GM18870 (cell line): ENCODE results near the gene KLK11.
"Not testable (repeated sequence)": the region's sequence is repeated elsewhere in the genome, so short reads cannot be mapped to it uniquely, and the experiment has no call there.

Source experiments
- ATAC-seq: cut with Tn5 transposase; IDR thresholded peaks from one replicate; pipeline ENCODE4 v1.9.1; 2021; ENCODE audit warnings: moderate library complexity; ENCODE audit not compliant: unreplicated experiment

The KLK11 gene

GRCh38 chr19:51006406-51006805 lies 20.0 kb downstream of the KLK11 start:
- no peak for ATAC-seq

GRCh38 chr19:51005248-51005647 lies 21.2 kb downstream of the KLK11 start:
- no peak for ATAC-seq

DNA sequence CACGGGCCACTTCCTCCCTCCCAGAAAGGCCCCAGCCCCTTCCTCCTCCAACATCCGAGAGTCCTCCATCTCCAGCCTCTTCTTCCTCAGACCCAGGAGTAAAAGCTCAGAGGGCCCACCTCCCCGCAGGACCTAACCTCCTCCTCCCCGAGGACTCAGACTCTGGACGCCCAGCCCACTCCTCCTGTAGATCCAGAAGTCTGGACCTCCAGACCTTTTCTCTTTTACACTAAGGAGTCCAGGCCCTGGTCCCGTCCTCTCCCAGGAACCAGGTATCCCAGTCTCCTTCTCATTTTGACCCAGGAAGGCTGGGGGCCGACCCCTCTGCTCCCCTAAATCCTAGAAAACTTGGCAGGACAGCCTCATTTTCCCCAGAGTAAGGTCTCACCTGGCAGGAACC lies 23.1 kb downstream of the KLK11 start:
- no peak for ATAC-seq

DNA sequence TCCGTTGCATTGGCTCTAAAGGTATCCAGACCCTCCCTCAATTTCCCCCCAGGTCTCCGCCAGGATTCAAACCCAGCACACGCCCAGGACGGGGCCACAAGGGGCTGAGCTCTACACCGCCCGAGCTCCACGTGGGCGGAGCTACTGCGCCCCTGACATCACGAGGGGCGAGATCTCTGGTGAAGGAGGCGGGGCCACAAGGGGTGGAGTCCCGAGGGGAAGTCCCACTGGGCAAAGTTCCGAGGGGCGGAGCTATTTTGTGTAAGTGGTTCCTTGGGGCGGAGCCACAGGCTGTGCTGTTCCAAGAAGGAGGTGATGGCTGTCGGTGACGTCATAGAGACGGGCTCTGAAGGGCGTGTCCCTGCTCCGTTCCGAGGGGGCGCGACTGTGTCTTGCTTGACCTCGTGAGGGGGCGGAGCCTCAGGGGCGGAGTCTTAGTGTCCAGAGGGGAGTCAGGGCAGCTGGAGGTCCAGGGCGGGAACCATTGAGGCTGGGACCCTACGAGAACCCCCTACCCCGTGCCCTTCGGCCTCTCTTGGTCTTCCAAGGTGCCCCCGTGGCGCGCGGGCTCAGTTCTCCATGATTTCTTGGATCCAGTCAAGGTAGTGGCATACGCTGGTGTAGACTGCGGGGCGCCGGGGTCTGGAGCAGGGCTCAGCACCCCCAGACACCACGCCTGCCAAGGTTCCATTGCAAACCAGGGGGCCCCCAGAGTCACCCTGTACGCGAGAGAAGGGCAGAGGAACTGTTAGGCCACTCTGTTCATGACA lies 23.7 kb downstream of the KLK11 start:
- no peak for ATAC-seq

GRCh38 chr19:51002089-51002532 lies 24.3 kb downstream of the KLK11 start:
- no peak for ATAC-seq

DNA sequence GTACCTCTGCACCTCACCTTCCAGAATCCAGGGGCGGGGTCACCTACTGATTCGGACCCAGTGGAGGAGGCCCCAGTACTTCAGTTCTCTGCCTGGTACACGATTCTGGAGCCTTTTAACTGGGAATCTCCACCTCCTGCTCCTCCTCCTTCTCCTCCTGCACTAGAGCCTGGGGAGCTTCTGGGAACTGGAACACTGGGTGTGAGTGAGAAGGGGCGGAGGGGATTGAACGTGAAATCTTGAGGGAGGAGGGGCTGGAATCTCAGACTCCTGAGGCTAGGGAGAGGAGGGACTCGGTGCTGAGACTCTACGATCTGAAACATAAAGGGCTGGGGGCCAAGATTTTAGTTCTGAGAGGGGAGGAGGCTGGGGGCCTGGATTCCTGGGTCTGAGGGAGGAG lies 24.9 kb downstream of the KLK11 start, which contains the start of gene KLK8:
Gene KLK8, minus strand, starts transcription at position 90 of the 400 bp plus-strand sequence. CDS start 437 bp downstream, outside the sequence.
- no peak for ATAC-seq

DNA sequence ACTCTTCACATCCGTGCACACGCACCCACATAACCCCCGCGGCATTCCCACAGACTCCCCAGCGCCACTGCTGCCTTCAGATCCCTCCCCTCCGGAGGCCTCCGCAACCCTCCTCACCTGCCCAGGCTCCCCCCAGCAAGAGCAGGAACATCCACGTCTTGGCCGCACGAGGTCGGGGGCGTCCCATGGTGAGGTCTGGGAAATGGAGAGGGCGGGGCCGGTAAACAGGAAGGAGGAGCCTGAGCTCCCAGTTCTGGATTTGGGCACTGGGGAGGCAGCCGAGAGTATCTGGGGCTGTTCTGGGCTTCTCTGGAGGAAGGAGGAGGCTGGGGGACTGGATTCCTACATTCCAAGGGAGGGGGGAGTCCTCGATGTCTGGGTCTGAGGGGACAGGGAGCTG lies 25.4 kb downstream of the KLK11 start:
- no peak for ATAC-seq

DNA sequence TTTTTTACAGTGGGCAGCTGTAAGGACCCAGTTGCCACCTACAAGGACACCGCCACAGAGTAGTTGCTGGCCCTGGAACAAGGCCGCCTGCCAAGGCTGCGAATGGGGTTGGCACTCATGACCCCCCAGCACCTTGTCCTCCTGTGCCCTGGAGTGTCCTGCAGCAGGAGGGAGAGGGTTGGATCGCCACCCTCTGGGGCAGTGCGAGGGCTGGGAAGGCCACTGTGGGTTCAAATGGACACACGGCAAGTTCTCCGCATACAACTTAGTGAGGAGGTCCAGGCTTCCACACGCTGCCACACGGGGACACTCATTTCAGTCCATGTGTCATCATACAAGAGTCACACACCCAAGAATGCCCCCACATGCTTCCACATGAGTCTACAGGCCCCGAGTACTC lies 26.0 kb downstream of the KLK11 start:
- ATAC-seq = no peak

DNA sequence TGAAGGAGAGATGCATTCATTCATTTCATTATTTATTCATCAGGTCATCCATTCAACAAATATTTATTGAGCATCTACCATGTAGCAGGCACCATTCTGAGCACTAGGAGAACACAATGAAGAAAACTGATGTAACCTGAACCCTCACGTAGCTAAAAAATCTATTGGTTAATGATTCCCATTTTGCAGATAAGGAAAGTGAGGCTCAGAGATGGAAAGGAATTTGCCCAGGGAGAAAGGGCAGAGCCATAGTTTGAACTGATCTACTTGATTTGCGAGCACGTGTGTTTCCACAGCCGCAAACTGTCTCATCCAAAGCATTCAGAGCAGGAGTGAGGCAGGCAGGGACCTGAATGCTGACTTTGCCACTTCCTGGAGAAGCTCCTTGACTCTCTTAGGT lies 27.7 kb downstream of the KLK11 start:
- ATAC-seq = no peak

DNA sequence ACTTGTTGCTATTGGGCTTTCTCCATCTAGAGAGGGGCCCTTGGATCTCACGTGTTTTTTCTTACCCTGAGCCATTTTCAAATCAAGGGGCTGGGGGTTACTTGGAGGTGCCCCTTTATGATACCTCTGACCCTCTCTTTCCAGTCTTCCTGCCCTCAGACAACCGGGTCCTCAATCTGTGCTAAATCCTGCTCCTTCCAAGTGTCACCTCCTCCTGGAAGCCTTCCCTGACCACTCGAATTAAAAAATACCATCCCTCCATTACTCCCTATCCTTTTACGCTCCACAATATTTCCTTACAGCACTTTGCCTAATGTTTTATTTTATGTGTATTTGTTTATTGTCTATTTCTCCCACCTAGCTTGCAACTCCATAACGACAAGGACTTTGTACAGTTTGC lies 28.4 kb downstream of the KLK11 start:
- no peak for ATAC-seq

- ATAC-seq = no peak
These were observed 32.3 kb downstream of the KLK11 start for GRCh38 chr19:50994129-50994528.

GRCh38 chr19:50992666-50993035 lies 33.8 kb downstream of the KLK11 start:
- no peak for ATAC-seq

DNA sequence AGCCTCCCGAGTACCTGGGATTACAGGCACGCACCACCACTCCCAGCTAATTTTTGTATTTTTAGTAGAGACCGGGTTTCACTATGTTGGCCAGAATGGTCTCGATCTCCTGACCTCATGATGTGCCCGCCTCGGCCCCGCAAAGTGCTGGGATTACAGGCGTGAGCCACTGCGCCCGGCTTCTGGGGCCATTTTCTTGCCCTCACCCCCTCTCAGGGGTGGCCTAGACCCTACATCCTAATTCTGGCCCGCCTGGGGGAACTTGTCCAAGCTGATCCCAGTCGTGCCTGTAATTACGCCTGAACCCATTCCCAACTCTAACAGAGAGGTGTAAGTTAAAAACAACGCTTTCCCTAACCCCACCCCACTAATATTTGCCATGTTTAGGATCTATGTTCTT lies 42.0 kb downstream of the KLK11 start:
- not testable (repeated sequence) for ATAC-seq

GRCh38 chr19:50983625-50984292 lies 42.7 kb downstream of the KLK11 start, which contains the start of gene KLK7:
Gene KLK7, minus strand, starts transcription at chr19:50983917. Its CDS starts 1,518 bp downstream, at chr19:50982399.
- no peak for ATAC-seq

DNA sequence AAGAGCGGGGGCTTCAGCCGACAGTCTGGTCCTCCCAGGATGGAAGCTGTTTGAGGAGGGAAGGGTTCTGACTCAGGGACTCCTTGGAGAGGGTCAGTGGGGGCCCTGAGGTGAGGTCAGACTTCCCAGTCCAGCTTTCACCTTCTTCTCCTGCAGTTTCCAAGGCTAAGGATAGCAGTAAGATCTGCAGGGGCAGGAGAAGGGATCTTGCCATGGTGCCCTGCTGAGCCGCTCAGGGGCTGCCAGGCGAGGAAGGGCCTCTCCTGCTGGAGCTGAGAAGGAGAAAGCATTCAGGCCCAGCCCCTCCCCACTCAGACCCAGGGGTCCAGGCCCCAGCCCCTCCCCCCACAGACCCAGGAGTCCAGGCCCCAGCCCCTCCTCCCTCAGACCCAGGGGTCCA lies 44.2 kb downstream of the KLK11 start:
- no peak for ATAC-seq

- ATAC-seq = no peak
These were observed 44.7 kb downstream of the KLK11 start for GRCh38 chr19:50981587-50982146.

DNA sequence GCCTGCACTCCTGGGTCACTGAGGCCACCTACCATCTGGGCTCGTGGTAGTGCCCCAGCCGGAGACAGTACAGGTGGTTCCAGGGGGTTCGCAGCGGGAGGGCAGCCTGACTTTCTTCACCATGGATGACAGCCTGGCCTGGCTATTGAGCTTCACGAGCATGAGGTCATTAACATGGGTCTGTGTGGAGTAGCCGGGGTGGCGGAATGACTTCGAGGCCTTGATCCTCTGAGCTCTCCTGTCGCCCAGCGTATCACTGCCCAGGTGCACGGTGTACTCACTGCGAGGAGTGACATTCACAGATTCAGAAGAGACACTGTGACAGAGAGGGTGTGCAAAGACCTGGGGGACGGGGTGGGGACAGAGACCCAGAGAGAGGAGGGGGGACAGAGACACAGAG lies 46.2 kb downstream of the KLK11 start:
- ATAC-seq = no peak

- no peak for ATAC-seq
These were observed 46.7 kb downstream of the KLK11 start for GRCh38 chr19:50979758-50980157.

DNA sequence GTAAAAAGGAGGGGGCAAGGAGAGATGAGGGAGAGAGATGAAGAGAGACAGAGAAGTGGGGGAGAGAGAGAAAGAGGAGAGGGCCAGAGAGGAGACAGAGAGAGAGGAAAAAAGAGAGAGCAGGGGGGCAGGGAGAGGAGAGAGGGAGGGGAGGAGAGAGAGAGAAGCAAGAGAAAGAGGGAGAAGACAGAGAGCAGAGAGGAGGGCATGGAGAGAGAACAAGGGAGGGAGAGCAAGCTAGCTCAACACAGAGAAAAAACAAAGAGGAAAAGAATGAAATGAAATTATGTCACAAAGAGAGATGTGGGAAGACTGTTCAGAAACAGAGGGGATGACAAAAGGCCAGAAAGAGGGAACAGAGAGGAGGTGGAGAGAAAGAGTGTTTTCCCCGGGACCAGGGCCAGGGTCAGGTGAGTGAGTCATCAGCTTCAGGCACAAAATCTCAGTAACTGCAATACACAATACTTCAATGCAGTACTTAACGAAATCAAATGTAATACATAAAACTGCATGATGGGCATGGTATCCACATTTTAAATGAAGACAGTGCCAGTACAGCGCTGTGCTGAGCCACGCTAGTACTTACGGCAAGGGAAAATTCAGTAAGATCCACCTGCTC lies 47.5 kb downstream of the KLK11 start:
- ATAC-seq = no peak

DNA sequence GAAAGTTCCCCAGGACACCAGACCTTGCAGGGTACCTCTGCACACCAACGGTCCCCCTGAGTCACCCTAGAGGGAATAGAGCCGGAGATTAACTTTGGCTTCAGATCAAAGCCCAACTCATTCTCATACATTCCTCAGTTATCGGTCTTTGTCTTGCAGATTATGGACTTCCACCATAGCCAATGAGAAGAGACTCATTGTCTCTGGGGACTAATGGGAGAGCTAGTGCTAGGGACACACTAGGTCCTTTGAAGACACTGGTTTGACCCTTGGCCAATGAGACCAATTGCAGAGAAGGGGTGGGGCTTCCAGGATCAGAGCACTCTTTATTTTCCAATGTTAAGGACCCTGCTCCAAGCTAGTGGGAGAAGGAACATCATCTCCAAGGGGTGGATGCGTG lies 48.8 kb downstream of the KLK11 start:
- no peak for ATAC-seq

DNA sequence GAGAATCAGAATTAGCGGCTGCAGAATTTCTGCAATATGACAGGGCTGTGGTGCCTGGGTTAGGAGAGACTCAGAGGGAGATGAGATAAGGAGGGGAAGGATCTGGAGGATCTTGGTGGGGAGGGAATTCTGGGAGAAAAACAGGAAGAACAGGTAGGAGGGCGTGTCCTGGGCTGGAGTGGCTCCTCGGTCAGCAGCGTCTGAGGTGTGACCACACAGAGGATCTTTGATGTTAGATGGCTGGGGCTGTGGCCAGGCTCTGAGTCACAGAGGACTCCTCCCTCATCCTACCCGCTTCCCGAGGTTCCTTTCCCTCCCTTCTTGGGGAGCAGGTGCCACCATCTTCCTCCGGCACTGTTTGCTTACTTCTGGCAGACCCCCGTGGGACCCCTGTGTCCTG lies 50.6 kb downstream of the KLK11 start:
- ATAC-seq = no peak
